GM19239 (cell line): ENCODE measurements around the gene DTNBP1.

Source experiments
- DNase-seq: peaks from one replicate; pipeline ENCODE4 v3.0.0; 2011; ENCODE audit warnings: low spot score; ENCODE audit not compliant: insufficient read length
- FAIRE-seq: peaks from 2 replicates; lab custom pipeline; 2011; peaks lifted over from hg19 to GRCh38; lab: Jason Lieb, UNC

DTNBP1 gene

GRCh38 chr6:15493437-15494168 lies 169.2 kb downstream of the DTNBP1 start:
- FAIRE-seq: no peak

GRCh38 chr6:15491986-15492269 lies 170.9 kb downstream of the DTNBP1 start:
- no peak for FAIRE-seq
- no peak for DNase-seq

More at GRCh38 chr6:15493437-15494168, 169.2 kb downstream of the DTNBP1 start:
- no peak for DNase-seq

GRCh38 chr6:15491255-15491985 lies 171.4 kb downstream of the DTNBP1 start:
- FAIRE-seq: peak; percentile 90

DNA sequence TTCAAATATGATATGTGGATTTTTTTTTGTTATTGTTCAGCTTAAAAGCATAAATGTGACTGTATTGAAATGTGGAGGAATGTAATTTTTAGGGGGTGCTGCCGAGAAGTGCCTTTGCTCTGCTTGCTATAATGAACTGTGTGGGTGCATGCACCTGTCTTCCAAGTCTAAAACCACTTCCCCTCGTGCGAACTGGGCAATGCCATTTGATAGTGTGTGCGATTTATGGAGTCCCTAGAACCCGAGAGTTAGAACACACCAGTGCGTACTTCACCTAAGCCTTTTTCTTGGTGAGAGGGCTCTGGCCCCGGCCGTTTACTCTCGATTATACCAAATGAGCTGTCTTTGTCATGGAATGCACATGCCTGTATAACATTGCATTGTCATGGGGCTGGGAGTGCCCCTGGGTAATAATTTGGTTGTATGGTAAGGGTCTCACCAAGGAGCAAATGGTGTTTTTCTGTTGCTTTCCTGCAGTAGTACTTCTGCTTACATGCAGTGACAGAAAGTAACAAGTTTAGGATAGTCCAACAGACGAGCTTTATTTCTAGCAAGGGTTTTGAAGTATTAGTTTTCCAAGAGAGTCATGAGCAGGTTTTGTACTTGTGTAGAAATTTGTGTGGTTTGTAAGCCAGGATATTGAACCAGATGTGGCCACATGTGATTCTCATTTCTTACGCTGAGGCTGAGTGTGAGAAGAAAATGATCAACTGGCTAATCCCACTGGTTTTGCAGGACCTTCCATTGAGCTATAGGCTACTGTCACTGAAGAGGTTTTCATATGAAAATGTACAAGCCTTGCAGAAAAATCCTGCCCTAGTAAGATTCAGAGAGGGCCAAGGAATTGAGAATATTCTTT lies 172.4 kb downstream of the DTNBP1 start:
- FAIRE-seq: no peak

More at GRCh38 chr6:15491255-15491985, 171.4 kb downstream of the DTNBP1 start:
- peak; percentile 48 for DNase-seq

DNA sequence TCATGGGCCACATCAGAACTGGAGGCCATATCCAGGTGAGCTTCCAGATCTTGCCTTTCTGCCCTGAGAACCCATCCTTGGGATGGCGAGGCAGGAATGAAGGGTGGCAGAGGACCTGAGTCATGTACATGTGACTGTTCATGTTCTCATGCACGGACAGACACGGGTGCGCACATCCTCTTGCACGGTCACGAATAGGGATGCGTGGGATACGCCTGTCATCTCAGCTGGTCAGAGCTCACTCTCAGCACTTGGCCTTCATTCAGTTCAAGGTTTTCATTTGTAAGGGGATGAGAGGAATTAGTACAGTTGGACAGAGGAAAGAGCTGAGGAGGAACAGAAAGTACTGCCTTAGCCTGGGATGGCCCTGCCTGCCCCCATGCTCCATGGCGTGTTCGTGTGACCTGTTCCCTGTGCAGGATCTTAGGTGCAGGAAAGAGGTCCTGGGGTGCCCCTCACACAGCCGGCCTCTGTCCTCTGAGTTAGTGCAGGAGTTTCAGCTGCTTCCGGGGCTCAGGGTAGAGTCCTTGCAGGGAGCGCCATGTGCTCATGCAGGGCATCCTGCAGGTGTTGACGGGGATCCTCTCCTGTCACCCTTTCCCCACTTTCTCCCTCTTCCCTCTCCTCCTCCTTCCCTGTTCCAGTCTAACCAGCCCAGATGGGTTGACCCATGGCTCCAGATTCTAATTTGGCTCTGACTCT lies 173.4 kb downstream of the DTNBP1 start:
- DNase-seq: no peak
- no peak for FAIRE-seq

More for the DNA sequence above, 172.4 kb downstream of the DTNBP1 start:
- DNase-seq: no peak

DNA sequence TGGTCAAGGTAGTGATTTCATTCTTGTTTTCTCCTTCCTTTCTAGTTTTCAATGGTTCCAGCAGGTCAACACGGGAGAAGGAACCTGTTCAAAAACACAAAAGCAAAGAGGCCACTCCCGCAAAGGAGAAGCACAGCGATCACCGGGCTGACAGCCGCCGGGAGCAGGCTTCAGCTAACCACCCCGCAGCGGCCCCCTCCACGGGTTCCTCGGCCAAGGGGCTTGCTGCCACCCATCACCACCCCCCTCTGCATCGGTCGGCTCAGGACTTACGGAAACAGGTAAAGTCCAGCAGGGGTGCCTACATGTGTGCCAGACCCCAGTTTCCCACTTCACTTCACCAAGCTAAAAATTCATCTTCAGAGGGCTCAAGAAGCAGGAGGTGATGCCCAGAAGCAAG lies 175.6 kb downstream of the DTNBP1 start:
- no peak for DNase-seq
- no peak for FAIRE-seq

GRCh38 chr6:15485936-15486335 lies 176.9 kb downstream of the DTNBP1 start:
- FAIRE-seq (no peak), DNase-seq (no peak)

DNA sequence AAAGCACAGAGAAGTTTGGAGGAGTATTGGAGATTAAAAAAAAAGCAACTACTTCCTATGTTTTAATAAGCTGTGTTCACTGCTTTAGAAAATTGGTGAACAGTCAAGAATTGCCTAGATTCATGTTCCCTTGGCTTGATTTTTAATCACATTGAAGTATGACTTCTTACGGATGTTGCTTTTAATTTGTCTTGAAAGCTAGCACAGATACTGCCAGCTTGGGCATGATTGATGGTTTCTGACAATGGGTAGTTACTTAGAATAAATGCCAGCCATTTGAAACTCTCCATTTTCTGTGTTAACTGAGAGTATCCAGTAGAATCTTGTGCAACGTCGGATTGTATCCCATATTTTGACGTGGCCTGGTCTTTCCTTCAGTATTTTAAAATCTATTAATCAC lies 178.0 kb downstream of the DTNBP1 start:
- FAIRE-seq: no peak
- DNase-seq: no peak

GRCh38 chr6:15484140-15484539 lies 178.7 kb downstream of the DTNBP1 start:
- DNase-seq (no peak), FAIRE-seq (no peak)

- FAIRE-seq (no peak), DNase-seq (no peak)
Measured at GRCh38 chr6:15483060-15483459, 179.8 kb downstream of the DTNBP1 start.

GRCh38 chr6:15481390-15482291 lies 181.2 kb downstream of the DTNBP1 start:
- FAIRE-seq (no peak), DNase-seq (no peak)

- FAIRE-seq (no peak), DNase-seq (no peak)
Measured at GRCh38 chr6:15480525-15480924, 182.3 kb downstream of the DTNBP1 start.

DNA sequence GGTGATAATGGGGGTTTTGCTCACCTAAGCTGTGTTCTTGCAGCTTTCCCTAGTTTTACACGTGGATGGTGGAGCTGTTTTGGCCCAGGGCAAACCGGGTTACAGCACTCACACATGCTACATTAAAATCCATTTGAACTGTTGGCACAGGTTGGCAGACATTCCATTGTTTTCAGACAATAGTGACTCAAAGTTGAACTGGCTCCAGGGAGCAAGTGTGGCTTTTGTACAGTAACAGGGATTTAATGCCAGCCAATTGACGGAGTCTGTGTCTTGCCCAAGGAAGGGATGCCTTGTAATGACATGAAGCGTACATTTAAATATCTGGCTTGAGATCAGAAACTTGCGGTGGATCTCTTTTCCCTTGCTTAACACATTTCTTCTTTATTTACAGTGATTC lies 183.1 kb downstream of the DTNBP1 start:
- DNase-seq (no peak), FAIRE-seq (no peak)

DNA sequence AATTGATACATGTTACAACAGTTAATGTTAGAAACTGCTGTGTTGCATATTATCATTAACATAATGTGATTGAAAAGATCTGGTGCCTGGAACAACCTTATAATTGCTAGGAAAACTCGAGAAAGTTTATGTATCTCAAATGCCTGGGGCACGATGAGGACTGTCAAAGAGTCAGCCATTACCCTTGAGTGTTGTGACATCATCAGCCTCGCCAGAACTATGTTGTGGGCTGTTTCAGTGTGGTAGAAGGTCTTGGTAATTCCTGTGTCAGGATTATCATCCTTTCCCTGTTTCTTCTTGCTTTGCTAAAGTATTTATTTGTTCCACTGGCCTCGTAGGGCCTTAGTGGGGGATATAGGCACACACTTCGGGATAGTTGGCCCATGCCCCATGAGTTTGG lies 185.1 kb downstream of the DTNBP1 start:
- FAIRE-seq: no peak

DNA sequence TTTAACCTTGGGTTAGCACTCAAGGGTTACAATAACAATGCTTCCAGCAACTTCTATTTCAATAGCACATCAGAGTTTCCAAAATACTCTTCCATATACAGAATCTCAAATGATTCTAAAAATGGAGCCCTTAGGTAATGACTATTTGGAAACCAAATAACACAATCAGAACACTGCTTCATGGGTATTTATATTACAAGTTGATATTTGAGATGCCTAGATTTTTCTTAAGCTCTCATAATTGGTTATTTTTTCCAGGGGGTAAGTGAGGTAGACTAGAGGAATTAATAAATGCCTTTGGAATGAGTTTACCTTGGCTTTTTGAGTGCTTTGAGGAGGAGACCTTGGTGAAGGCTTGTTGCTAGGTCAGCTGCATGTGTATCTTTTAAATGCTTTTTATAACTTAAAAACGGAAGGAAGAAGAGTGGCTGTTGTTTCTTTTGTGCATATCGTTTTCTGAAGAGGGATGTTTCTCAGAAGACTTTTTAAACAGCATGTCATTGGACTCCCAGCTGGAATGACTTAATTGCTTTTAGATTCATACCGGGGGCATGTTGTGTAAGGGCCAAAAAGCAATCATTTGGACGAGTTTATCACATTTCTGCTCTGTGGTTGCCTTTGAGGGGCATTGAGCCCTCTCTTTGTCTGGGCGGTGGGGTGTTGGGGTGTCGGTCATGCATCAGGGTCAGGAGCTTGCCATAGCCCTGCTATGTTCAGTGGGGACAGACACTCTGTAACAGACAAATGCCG lies 186.0 kb downstream of the DTNBP1 start:
- DNase-seq (no peak), FAIRE-seq (no peak)

More for the DNA sequence above, 185.1 kb downstream of the DTNBP1 start:
- DNase-seq: no peak

DNA sequence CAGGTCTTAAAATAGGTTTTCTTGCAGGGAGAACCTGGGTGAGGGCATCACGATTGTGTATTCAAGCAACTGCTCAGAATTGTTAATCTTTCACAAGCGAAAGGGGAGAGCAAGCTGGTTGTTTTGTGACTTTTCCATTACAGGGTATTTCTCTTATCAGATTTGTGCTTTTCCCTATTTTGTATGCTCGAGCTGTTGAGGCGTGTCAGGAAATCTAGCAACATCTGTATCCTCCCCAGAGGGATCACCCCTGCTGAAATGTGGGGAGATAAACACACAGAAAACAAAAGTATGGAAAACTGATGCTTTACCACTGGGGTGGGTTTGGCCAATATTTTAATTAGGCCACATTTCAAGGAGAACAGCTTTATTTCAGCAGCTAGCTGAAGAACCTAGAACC lies 187.0 kb downstream of the DTNBP1 start:
- FAIRE-seq: no peak
- no peak for DNase-seq

DNA sequence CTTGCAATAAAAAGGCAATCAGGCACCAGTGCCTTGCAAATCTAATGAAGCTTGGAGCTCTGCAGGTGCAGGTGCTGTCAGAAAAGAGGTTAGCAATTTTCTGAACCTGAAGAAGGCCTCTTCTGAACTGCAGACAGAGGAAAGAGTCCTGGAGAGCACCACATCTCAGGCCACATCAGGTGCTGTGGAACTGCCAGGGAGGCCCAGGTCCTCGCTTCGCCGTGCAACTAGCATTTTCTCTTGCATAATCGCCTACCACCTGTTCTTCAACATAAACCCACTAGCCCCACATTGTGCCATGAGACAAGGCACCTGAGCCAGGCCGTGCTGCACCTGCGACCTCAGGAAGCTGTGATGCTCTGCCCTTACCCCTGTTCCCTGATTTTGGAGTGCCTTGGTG lies 187.6 kb downstream of the DTNBP1 start:
- DNase-seq (no peak), FAIRE-seq (no peak)

DNA sequence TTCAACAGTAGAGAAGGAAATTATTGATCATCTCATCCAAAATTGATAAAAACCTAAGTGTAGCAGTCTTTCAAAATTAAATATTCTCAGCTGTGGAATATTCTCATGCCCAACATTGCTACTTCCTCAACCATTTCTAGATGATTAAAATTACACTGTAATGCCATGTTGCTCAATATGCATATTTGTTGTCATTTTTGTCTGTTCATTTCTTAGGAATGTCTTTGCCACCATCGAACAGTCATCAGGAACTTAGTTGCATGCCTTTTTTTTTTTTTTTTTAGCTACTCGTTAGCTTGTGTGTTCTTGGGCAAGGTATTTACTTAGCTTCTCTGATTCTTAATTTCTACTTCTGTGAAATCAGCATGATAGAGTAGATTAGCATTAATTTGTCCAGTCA lies 188.6 kb downstream of the DTNBP1 start:
- no peak for FAIRE-seq

DNA sequence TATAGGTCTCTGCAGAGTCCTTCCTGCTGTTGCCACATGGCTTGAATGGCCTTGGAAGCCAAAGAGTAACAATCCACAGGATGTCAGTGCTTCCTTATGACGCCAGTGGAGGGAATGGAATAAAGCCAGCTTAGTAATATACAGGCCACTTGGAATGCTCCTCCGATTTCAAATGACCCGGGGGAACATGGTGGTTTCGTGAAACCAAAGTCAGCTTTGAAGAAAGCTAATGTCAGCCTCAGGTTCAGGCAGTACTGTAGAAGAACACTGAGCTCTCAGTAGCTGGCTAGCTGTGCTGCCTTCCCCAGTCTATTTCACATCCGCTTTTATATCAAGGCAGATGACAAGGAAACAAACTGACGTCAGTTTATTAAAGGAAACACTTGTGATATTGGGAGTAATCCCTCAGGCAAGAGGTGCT lies 189.1 kb downstream of the DTNBP1 start:
- DNase-seq (no peak), FAIRE-seq (no peak)

More for the DNA sequence above, 188.6 kb downstream of the DTNBP1 start:
- no peak for DNase-seq
